ENCODE measurements around the gene IQCK.

The IQCK gene

GRCh38 chr16:19872179-19872863 lies 154.2 kb downstream of the IQCK start (continued):
- no peak for TF ChIP-seq ZNF112 (tag by site-specific recombination; IDR thresholded peaks at IDR 0.05)
- TF ChIP-seq ZFP69B (tag by site-specific recombination; IDR thresholded peaks at IDR 0.05) = no peak
- TF ChIP-seq PRDM1 (tag by site-specific recombination; IDR thresholded peaks at IDR 0.05) = no peak
- TF ChIP-seq WT1 (tag by site-specific recombination; IDR thresholded peaks at IDR 0.05) = no peak
- TF ChIP-seq ZNF184 (tag by site-specific recombination; IDR thresholded peaks at IDR 0.05) = no peak
- no peak for TF ChIP-seq BCL11B (tag by site-specific recombination; IDR thresholded peaks at IDR 0.05; ENCODE audit: low read depth)
- no peak for TF ChIP-seq ZBTB10 (tag by site-specific recombination; IDR thresholded peaks at IDR 0.05)
- no peak for TF ChIP-seq KLF16 (tag by site-specific recombination; IDR thresholded peaks at IDR 0.05)
- TF ChIP-seq SP7 (tag by site-specific recombination; IDR thresholded peaks at IDR 0.05) = no peak

GRCh38 chr16:19872935-19873334 lies 154.9 kb downstream of the IQCK start:
- ChIA-PET POLR2A (no interaction called here), CTCF (interaction anchor here (0.9 kb wide), 1 partner anchor 289 kb away, joined by 6 read pairs; no protein-coding TSS in a partner anchor)
- peaks cover 0 to 16% of the 10 kb centered on the region in 2 experiments; a peak in 1 of 3 replicates for H3K36me3 ChIP-seq (ENCODE audit: control insufficient read depth in 2 of 2, insufficient read depth in 1 of 2, low read length in 2 of 2)
- no peaks in the 10 kb centered on the region for H3K9me3 ChIP-seq (ENCODE audit: control insufficient read depth, insufficient read depth, low read depth, low read length)
- H3K4me1 ChIP-seq (ENCODE audit: control insufficient read depth, insufficient read depth, low read length) = no peaks in the 10 kb centered on the region
- TF ChIP-seq HIC1 (tag by site-specific recombination; IDR thresholded peaks at IDR 0.05) = no peak
- TF ChIP-seq ZNF555 (tag by site-specific recombination; conservative IDR thresholded peaks at IDR 0.05) = no peak
- no peak for TF ChIP-seq ZNF704 (tag by site-specific recombination; IDR thresholded peaks at IDR 0.05)
- no peak for TF ChIP-seq ZSCAN5A (tag by site-specific recombination; IDR thresholded peaks at IDR 0.05)
- TF ChIP-seq ZNF785 (tag by site-specific recombination; IDR thresholded peaks at IDR 0.05) = no peak
- no peak for TF ChIP-seq ZNF24 (tag by site-specific recombination; IDR thresholded peaks at IDR 0.05)
- no peak for TF ChIP-seq SP2 (tag by site-specific recombination; IDR thresholded peaks at IDR 0.05)
- TF ChIP-seq ATF2 (tag by site-specific recombination; IDR thresholded peaks at IDR 0.05; ENCODE audit: low read depth) = no peak
- TF ChIP-seq ZNF302 (tag by site-specific recombination; IDR thresholded peaks at IDR 0.05; ENCODE audit: low read depth) = no peak
- no peak for TF ChIP-seq ZNF571 (tag by site-specific recombination; IDR thresholded peaks at IDR 0.05)
- no peak for TF ChIP-seq ZNF398 (tag by site-specific recombination; IDR thresholded peaks at IDR 0.05)
- no peak for TF ChIP-seq EGR2 (tag by site-specific recombination; IDR thresholded peaks at IDR 0.05; ENCODE audit: low read depth)
- no peak for TF ChIP-seq ZEB2 (tag by site-specific recombination; IDR thresholded peaks at IDR 0.05)
- no peak for TF ChIP-seq HOXC10 (CRISPR knock-in tag; IDR thresholded peaks at IDR 0.05)
- TF ChIP-seq MZF1 (tag by site-specific recombination; IDR thresholded peaks at IDR 0.05; ENCODE audit: borderline replicate concordance) = no peak
- no peak overlapping the region for H3K27ac ChIP-seq (ENCODE audit: extremely low read depth, low read depth, low read length)
- no peak overlapping the region for H3K4me3 ChIP-seq (ENCODE audit: low read depth, low read length)

Measured in HEK293 (cell line).